Measurements from ENCODE around the gene FCER1G.

The FCER1G gene

DNA sequence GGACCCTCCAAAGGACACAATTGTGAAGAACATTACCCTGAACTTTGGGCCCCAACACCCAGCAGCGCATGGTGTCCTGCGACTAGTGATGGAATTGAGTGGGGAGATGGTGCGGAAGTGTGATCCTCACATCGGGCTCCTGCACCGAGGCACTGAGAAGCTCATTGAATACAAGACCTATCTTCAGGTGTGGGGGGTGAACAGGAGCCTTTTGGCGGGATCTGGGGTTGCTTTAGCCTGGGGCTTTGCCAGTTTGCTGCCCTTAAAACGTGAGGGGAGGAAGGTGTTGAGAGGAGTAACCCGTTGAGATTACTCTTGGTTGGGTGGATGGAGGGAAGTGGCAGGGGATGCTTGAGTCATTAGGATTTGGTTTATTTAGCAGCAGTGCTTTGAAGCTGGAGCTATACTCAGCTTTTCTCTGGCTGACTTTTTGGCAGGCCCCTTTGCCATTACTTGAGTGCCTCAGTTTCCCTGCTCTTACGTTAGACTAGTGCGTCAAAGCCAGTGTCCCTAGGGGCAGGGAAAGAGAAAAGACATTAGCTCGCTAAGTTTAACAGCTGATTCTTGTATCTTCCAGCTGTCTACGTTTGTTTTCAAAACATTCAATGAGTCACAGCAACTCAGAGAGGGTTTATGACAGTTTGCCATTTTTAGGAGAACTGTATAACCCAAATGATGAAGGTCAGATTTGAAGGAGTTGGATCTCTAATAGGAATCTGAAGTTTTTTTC lies 8.5 kb upstream of the FCER1G start:
- Histone ChIP-seq H4K20me1 (ENCODE audit: insufficient read depth, low read length, poor library complexity, severe bottlenecking) (no peaks in the 10 kb centered on the region), H3K4me2 (ENCODE audit: low read depth, low read length, poor library complexity, severe bottlenecking) (no peak overlapping the region), H3F3A (ENCODE audit: low read depth) (no peaks in the 10 kb centered on the region), H3K36me3 (ENCODE audit: insufficient read depth, low read length) (peaks cover 24% of the 10 kb centered on the region; the same call in 1 of the 2 replicates), H3K9me3 (ENCODE audit: insufficient read depth, low read depth, low read length) (no peaks in the 10 kb centered on the region), H2AFZ (ENCODE audit: low read length) (no peak overlapping the region), H3K9me2 (replicated peaks; ENCODE audit: low read depth, low read length) (no peaks in the 10 kb centered on the region), H3K9ac (ENCODE audit: low read depth, low read length, poor library complexity, severe bottlenecking) (no peak overlapping the region), H3K27me3 (ENCODE audit: insufficient read depth, low read length, poor library complexity, severe bottlenecking) (no peaks in the 10 kb centered on the region), H3K79me2 (ENCODE audit: insufficient read depth, low read length) (peaks cover 29% of the 10 kb centered on the region), H3K4me1 (ENCODE audit: insufficient read depth, low read length, poor library complexity, severe bottlenecking) (peaks cover 23% of the 10 kb centered on the region), H3K4me3 (ENCODE audit: low read length, poor library complexity, severe bottlenecking) (no peak overlapping the region)
- TF ChIP-seq, protein P1, sequence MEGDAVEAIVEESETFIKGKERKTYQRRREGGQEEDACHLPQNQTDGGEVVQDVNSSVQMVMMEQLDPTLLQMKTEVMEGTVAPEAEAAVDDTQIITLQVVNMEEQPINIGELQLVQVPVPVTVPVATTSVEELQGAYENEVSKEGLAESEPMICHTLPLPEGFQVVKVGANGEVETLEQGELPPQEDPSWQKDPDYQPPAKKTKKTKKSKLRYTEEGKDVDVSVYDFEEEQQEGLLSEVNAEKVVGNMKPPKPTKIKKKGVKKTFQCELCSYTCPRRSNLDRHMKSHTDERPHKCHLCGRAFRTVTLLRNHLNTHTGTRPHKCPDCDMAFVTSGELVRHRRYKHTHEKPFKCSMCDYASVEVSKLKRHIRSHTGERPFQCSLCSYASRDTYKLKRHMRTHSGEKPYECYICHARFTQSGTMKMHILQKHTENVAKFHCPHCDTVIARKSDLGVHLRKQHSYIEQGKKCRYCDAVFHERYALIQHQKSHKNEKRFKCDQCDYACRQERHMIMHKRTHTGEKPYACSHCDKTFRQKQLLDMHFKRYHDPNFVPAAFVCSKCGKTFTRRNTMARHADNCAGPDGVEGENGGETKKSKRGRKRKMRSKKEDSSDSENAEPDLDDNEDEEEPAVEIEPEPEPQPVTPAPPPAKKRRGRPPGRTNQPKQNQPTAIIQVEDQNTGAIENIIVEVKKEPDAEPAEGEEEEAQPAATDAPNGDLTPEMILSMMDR (conservative IDR thresholded peaks at IDR 0.05; ENCODE audit: low read length) = no peak
- no peak for TF ChIP-seq EZH2phosphoT487 (IDR thresholded peaks at IDR 0.05; ENCODE audit: borderline replicate concordance)

DNA sequence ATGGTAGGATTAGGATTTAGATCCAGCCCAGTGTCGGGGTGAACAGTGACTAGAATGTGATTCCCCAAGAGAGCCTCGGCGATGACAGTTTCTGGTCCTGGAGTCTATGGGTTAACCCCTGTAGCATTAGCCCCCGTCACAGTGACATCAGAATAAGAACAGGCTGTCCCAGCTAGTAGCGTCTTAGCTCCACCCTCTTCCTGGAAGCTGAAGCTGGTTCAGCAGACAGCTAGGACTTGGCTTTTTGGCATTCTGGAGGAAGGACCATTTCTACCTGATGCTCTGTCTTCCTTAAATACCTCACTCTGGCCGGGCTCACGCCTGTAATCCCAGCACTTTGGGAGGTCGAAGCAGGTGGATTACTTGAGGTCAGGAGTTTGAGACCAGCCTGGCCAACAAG lies 7.9 kb upstream of the FCER1G start:
- H3K4me1 ChIP-seq (ENCODE audit: insufficient read depth, low read length, poor library complexity, severe bottlenecking) = peaks cover 19% of the 10 kb centered on the region
- no peaks in the 10 kb centered on the region for H4K20me1 ChIP-seq (ENCODE audit: insufficient read depth, low read length, poor library complexity, severe bottlenecking)
- no peaks in the 10 kb centered on the region for H3K9me3 ChIP-seq (ENCODE audit: insufficient read depth, low read depth, low read length)
- H3K9ac ChIP-seq (ENCODE audit: low read depth, low read length, poor library complexity, severe bottlenecking) = no peak overlapping the region
- no peaks in the 10 kb centered on the region for H3K9me2 ChIP-seq (replicated peaks; ENCODE audit: low read depth, low read length)
- H3F3A ChIP-seq (ENCODE audit: low read depth) = no peaks in the 10 kb centered on the region
- no peak overlapping the region for H2AFZ ChIP-seq (ENCODE audit: low read length)
- H3K79me2 ChIP-seq (ENCODE audit: insufficient read depth, low read length) = peaks cover 29% of the 10 kb centered on the region
- TF ChIP-seq EZH2phosphoT487 (IDR thresholded peaks at IDR 0.05; ENCODE audit: borderline replicate concordance) = no peak
- TF ChIP-seq, protein P1 (conservative IDR thresholded peaks at IDR 0.05; ENCODE audit: low read length) = no peak
- peaks cover 25% of the 10 kb centered on the region; the same call in 1 of the 2 replicates for H3K36me3 ChIP-seq (ENCODE audit: insufficient read depth, low read length)
- no peak overlapping the region for H3K4me2 ChIP-seq (ENCODE audit: low read depth, low read length, poor library complexity, severe bottlenecking)
- no peak overlapping the region for H3K4me3 ChIP-seq (ENCODE audit: low read length, poor library complexity, severe bottlenecking)
- H3K27me3 ChIP-seq (ENCODE audit: insufficient read depth, low read length, poor library complexity, severe bottlenecking) = no peaks in the 10 kb centered on the region

DNA sequence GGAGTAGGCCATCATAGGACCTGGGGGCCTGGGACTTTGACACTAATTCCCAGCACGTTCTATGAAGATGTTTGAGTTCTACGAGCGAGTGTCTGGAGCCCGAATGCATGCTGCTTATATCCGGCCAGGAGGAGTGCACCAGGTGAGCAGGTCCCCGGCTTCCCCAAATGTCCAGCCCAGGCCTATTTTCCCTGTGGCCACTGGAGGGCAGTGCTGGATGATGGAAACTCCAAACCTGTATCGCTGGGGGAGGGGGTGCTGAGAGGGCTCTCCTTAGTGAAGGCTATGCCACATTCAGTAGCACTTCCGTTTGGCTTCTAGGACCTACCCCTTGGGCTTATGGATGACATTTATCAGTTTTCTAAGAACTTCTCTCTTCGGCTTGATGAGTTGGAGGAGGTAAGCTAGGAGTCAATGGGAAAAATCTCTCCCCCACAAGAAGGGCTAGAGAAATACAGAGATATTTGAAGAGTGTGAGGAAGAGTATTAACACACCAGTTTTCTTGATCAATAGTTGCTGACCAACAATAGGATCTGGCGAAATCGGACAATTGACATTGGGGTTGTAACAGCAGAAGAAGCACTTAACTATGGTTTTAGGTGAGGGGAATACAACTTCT lies 5.2 kb upstream of the FCER1G start:
- peaks cover 8% of the 10 kb centered on the region for H3K4me1 ChIP-seq (ENCODE audit: insufficient read depth, low read length, poor library complexity, severe bottlenecking)
- no peaks in the 10 kb centered on the region for H3F3A ChIP-seq (ENCODE audit: low read depth)
- no peaks in the 10 kb centered on the region for H4K20me1 ChIP-seq (ENCODE audit: insufficient read depth, low read length, poor library complexity, severe bottlenecking)
- H3K9ac ChIP-seq (ENCODE audit: low read depth, low read length, poor library complexity, severe bottlenecking) = no peak overlapping the region
- 0 out of 2 replicates have a peak, but pooled peaks cover 6% of the 10 kb centered on the region for H3K79me2 ChIP-seq (ENCODE audit: insufficient read depth, low read length)
- H3K9me3 ChIP-seq (ENCODE audit: insufficient read depth, low read depth, low read length) = no peaks in the 10 kb centered on the region
- H3K4me2 ChIP-seq (ENCODE audit: low read depth, low read length, poor library complexity, severe bottlenecking) = no peak overlapping the region
- TF ChIP-seq, protein P1 (conservative IDR thresholded peaks at IDR 0.05; ENCODE audit: low read length) = peak; percentile 95
- TF ChIP-seq EZH2phosphoT487 (IDR thresholded peaks at IDR 0.05; ENCODE audit: borderline replicate concordance) = no peak
- no peak overlapping the region for H2AFZ ChIP-seq (ENCODE audit: low read length)
- no peaks in the 10 kb centered on the region for H3K27me3 ChIP-seq (ENCODE audit: insufficient read depth, low read length, poor library complexity, severe bottlenecking)
- no peaks in the 10 kb centered on the region for H3K9me2 ChIP-seq (replicated peaks; ENCODE audit: low read depth, low read length)
- H3K4me3 ChIP-seq (ENCODE audit: low read length, poor library complexity, severe bottlenecking) = no peak overlapping the region
- peaks cover 44% of the 10 kb centered on the region; the same call in 1 of the 2 replicates for H3K36me3 ChIP-seq (ENCODE audit: insufficient read depth, low read length)

Measured in Loucy (cell line).